GM12891 (cell line): ENCODE data around the gene FAM184A.

Experiments
- PAX5 ChIP-seq: IDR thresholded peaks from 2 replicates; pipeline ENCODE4 v1.6.1; 2011; ENCODE audit warnings: low read length, moderate library complexity, mild to moderate bottlenecking; ENCODE audit not compliant: insufficient read depth, severe bottlenecking
- POLR2A ChIP-seq: IDR thresholded peaks from 2 replicates; pipeline ENCODE4 v1.6.1; 2011; ENCODE audit warnings: low read depth, low read length, control low read depth
- POLR2AphosphoS5 ChIP-seq: IDR thresholded peaks from 2 replicates; pipeline ENCODE4 v1.6.1; 2011; ENCODE audit warnings: low read depth, low read length, control low read depth
- POU2F2 ChIP-seq: IDR thresholded peaks from 2 replicates; pipeline ENCODE4 v1.6.1; 2011; ENCODE audit warnings: low read depth, mild to moderate bottlenecking, control low read depth, low read length, moderate library complexity
- SPI1 ChIP-seq: IDR thresholded peaks from 2 replicates; pipeline ENCODE4 v1.6.1; 2011; ENCODE audit warnings: low read depth, low read length, control low read depth
- TAF1 ChIP-seq: IDR thresholded peaks from 2 replicates; pipeline ENCODE4 v1.6.1; 2011; ENCODE audit warnings: low read depth, low read length, control low read depth

GRCh38 chr6:119105282-119105681 lies 26.8 kb upstream of the FAM184A start:
- TF ChIP-seq POLR2AphosphoS5 (no peak), TAF1 (no peak), PAX5 (no peak), POLR2A (no peak), POU2F2 (no peak), SPI1 (no peak)
